Measurements from ENCODE around the gene MATN1. TPM values are rescaled to one million over a fixed set of nuclear protein-coding genes. Genes with fewer than 3 reads are reported as not detected.

MATN1 gene
- total RNA-seq, 1 donor from 2014 or later: 0.22 TPM

- Mint-ChIP-seq H3K4me1 (ENCODE audit: low read depth, unreplicated experiment) (peaks cover 34% of the 10 kb centered on the region), H3K4me3 (ENCODE audit: unreplicated experiment) (no peak overlapping the region), H3K36me3 (ENCODE audit: unreplicated experiment) (peaks cover 4% of the 10 kb centered on the region), H3K27ac (ENCODE audit: unreplicated experiment) (peak overlapping the region; percentile 62), H3K27me3 (ENCODE audit: unreplicated experiment) (peaks cover 16% of the 10 kb centered on the region), H3K9me3 (ENCODE audit: unreplicated experiment) (peaks cover 8% of the 10 kb centered on the region)
- TF ChIP-seq CTCF (IDR thresholded peaks at IDR 0.05; ENCODE audit: partially characterized antibody, unreplicated experiment): no peak
- DNase-seq: no peak
Observed at GRCh38 chr1:30713311-30713710, 10.1 kb downstream of the MATN1 start.

- H3K27ac Mint-ChIP-seq (ENCODE audit: unreplicated experiment): peak overlapping the region; percentile 62
- H3K4me3 Mint-ChIP-seq (ENCODE audit: unreplicated experiment): peak overlapping the region; percentile 11
- peaks cover 7% of the 10 kb centered on the region for H3K9me3 Mint-ChIP-seq (ENCODE audit: unreplicated experiment)
- no peak for DNase-seq
- peaks cover 34% of the 10 kb centered on the region for H3K4me1 Mint-ChIP-seq (ENCODE audit: low read depth, unreplicated experiment)
- H3K36me3 Mint-ChIP-seq (ENCODE audit: unreplicated experiment): peaks cover 4% of the 10 kb centered on the region
- no peak for TF ChIP-seq CTCF (IDR thresholded peaks at IDR 0.05; ENCODE audit: partially characterized antibody, unreplicated experiment)
- H3K27me3 Mint-ChIP-seq (ENCODE audit: unreplicated experiment): peaks cover 14% of the 10 kb centered on the region
Observed at GRCh38 chr1:30712583-30712982, 10.8 kb downstream of the MATN1 start.

GRCh38 chr1:30710407-30710806, 13.0 kb downstream of the MATN1 start:
- Mint-ChIP-seq H3K9me3 (ENCODE audit: unreplicated experiment) (peaks cover 4% of the 10 kb centered on the region), H3K4me3 (ENCODE audit: unreplicated experiment) (peak overlapping the region; percentile 30), H3K4me1 (ENCODE audit: low read depth, unreplicated experiment) (peaks cover 34% of the 10 kb centered on the region), H3K27me3 (ENCODE audit: unreplicated experiment) (peaks cover 12% of the 10 kb centered on the region), H3K27ac (ENCODE audit: unreplicated experiment) (peak overlapping the region; percentile 28), H3K36me3 (ENCODE audit: unreplicated experiment) (peaks cover under 1% of the 10 kb centered on the region)
- DNase-seq: no peak
- no peak for TF ChIP-seq CTCF (IDR thresholded peaks at IDR 0.05; ENCODE audit: partially characterized antibody, unreplicated experiment)

GRCh38 chr1:30708361-30708728, 15.0 kb downstream of the MATN1 start:
- no peak overlapping the region for H3K27ac Mint-ChIP-seq (ENCODE audit: unreplicated experiment)
- H3K9me3 Mint-ChIP-seq (ENCODE audit: unreplicated experiment): peaks cover 6% of the 10 kb centered on the region
- no peak for DNase-seq
- no peaks in the 10 kb centered on the region for H3K36me3 Mint-ChIP-seq (ENCODE audit: unreplicated experiment)
- peaks cover 33% of the 10 kb centered on the region for H3K4me1 Mint-ChIP-seq (ENCODE audit: low read depth, unreplicated experiment)
- no peak overlapping the region for H3K4me3 Mint-ChIP-seq (ENCODE audit: unreplicated experiment)
- H3K27me3 Mint-ChIP-seq (ENCODE audit: unreplicated experiment): peaks cover 12% of the 10 kb centered on the region
- TF ChIP-seq CTCF (IDR thresholded peaks at IDR 0.05; ENCODE audit: partially characterized antibody, unreplicated experiment): no peak

GRCh38 chr1:30707412-30708360, 15.7 kb downstream of the MATN1 start:
- H3K27me3 Mint-ChIP-seq (ENCODE audit: unreplicated experiment): peaks cover 12% of the 10 kb centered on the region
- peak; percentile 94 for DNase-seq
- no peak overlapping the region for H3K27ac Mint-ChIP-seq (ENCODE audit: unreplicated experiment)
- peaks cover 27% of the 10 kb centered on the region for H3K4me1 Mint-ChIP-seq (ENCODE audit: low read depth, unreplicated experiment)
- H3K9me3 Mint-ChIP-seq (ENCODE audit: unreplicated experiment): peaks cover 6% of the 10 kb centered on the region
- no peak overlapping the region for H3K4me3 Mint-ChIP-seq (ENCODE audit: unreplicated experiment)
- peak; percentile 69 for TF ChIP-seq CTCF (IDR thresholded peaks at IDR 0.05; ENCODE audit: partially characterized antibody, unreplicated experiment)
- no peaks in the 10 kb centered on the region for H3K36me3 Mint-ChIP-seq (ENCODE audit: unreplicated experiment)

All from glutamatergic neuron (in vitro differentiated cells).